GM12801 (cell line): ENCODE measurements around the gene RMDN2.

Experiments
- TF ChIP-seq, protein P1 (sequence below): IDR thresholded peaks from one replicate; pipeline ENCODE4 v1.5.1; 2011; ENCODE audit warnings: control low read depth; ENCODE audit not compliant: insufficient read length; ENCODE audit errors: extremely low read depth

RMDN2 gene

DNA sequence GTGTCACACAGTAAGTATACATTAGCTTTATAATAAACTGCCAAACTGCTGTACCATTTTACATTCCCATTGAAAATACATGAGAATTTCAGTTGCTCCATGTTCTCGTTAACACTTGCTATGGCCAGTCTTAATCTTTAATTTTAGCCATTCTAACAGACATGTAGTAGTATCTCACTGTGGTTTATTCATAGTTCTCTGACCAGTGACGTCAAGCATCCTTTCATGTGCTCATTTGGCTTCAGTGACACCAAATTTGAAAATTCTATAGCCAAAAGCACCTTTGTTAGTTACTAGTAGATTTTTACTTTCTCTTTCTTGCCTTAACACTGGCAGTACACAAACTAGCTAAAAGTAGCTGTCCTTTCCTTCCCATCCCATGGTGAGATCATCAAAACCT is 107.9 kb downstream of the RMDN2 start:
- TF ChIP-seq, protein P1, sequence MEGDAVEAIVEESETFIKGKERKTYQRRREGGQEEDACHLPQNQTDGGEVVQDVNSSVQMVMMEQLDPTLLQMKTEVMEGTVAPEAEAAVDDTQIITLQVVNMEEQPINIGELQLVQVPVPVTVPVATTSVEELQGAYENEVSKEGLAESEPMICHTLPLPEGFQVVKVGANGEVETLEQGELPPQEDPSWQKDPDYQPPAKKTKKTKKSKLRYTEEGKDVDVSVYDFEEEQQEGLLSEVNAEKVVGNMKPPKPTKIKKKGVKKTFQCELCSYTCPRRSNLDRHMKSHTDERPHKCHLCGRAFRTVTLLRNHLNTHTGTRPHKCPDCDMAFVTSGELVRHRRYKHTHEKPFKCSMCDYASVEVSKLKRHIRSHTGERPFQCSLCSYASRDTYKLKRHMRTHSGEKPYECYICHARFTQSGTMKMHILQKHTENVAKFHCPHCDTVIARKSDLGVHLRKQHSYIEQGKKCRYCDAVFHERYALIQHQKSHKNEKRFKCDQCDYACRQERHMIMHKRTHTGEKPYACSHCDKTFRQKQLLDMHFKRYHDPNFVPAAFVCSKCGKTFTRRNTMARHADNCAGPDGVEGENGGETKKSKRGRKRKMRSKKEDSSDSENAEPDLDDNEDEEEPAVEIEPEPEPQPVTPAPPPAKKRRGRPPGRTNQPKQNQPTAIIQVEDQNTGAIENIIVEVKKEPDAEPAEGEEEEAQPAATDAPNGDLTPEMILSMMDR, result no peak

GRCh38 chr2:38033646-38034045 is 108.6 kb downstream of the RMDN2 start:
- TF ChIP-seq, protein P1, result no peak

GRCh38 chr2:38035968-38036367 is 110.9 kb downstream of the RMDN2 start:
- TF ChIP-seq, protein P1, result no peak

GRCh38 chr2:38037325-38037724 is 112.2 kb downstream of the RMDN2 start:
- TF ChIP-seq, protein P1, result no peak

DNA sequence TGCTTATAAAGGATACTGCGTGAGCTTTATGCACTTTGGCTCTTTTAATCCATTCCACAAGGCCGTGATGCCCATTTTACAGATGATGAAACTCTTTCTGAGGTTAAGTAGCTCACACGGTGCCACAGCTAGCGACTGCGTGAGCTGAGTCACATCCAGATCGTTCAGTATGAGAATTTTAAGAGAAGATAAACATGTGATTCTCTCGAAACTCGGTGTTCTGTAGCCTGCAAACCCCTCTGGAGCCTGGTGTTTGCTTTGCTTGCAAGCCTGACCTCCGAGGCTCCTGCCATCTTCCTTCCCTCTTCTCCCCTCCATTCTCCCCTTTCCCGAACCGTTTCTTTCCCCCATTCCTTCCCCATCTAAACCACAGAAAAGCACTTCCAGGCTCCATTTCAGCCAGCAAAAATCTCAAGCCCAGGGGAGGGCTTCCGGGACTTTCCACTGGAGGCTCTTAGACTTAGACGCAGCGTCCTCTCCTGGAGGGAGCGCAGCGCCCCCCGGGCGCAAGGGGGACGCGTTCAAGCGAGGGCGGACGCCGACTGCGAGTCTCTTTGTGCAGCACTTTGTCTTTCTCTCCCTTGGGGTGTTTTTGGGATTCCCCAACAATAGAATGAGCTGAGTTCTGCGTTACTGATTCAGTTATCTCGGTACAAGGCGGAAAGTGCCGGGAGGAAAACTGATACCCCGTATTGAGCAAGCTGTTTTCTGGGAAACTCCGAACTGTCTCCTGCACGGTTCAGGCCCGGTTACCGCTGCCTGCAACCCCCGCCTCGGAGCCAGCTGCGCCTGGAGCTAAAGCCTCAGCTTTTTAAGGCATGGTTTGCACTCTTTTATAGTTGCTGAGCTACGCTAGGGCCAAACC is 112.9 kb downstream of the RMDN2 start:
- TF ChIP-seq, protein P1, result no peak

- TF ChIP-seq, protein P1, result no peak
Measured at GRCh38 chr2:38038682-38039081, 113.6 kb downstream of the RMDN2 start.

DNA sequence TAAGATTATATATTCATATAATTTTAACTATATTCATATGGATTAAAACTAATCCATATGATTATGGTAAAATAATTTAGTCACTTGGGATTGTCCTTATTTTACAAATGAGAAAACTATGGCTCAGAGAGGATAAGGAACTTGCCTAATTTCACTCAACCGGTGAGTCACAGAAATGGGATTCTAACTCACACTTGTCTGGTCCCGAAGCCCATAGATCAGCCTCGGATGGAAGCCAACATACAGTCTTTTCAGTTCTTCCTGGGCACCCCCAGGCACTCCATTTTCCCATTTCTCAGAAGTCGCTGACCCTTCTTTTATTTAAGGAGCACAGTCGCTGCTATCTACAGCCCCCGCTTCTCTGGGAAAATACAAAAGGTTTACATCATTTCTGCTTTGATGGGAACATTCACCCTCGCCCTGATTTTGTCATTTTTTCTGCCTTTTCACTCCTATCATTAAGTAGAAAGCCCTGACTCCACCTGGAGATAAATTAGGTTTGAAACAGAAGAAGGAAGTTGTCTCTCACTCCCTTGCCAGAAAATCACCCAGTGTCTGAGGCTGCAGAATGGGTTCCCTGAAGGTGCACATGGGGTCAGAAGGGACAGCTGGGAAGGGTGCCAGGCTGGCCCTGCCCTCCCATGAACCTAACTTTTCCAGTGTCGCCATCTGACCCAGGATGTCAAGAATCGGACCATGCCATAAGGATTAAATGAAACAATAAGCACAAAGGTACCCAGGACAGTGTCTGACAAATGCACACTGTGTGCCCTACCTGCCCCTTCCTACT is 114.2 kb downstream of the RMDN2 start:
- TF ChIP-seq, protein P1, result no peak
